Activated naive CD4-positive, alpha-beta T cell treated with anti-CD3 and anti-CD28 coated beads, Interleukin-2, amount 50 U/mL, for 72 hours (primary cell): Measurements from ENCODE around the gene TMEM45B. TPM values are rescaled to one million over a fixed set of nuclear protein-coding genes. Genes with fewer than 3 reads are reported as not detected.
A peak's percentile ranks its signal among the peaks of the same experiment; 100 is the strongest.
"Not testable (repeated sequence)": the region's sequence is repeated elsewhere in the genome, so short reads cannot be mapped to it uniquely, and the experiment has no call there.

Source experiments
- ATAC-seq, 2 donors: fragments of 150-1000 bp; cut with Tn5 transposase; 2 replicates each; pipeline ENCODE4 v1.10.0; 2021; ENCODE audit warnings: mild to moderate bottlenecking in 2 of 2, moderate library complexity in 2 of 2
- DNase-seq, 2 donors: peaks; one replicate each; pipeline ENCODE4 v3.0.0; 2021 to 2022; ENCODE audit warnings: low spot score in 2 of 2
- H3K27ac Mint-ChIP-seq, 2 donors: one replicate each; pipeline ENCODE4 v1.8.0; 2022; ENCODE audit warnings: mild to moderate bottlenecking in 2 of 2, mixed read lengths in 2 of 2
- H3K36me3 Mint-ChIP-seq, 2 donors: one replicate each; pipeline ENCODE4 v1.8.0; 2022; ENCODE audit warnings: mixed read lengths in 2 of 2
- H3K9me3 Mint-ChIP-seq, 2 donors: one replicate each; pipeline ENCODE4 v1.8.0; 2022; ENCODE audit warnings: mixed read lengths in 2 of 2
- total RNA-seq, 2 donors: library from RNA; stranded (reverse); gene quantifications; one replicate each; pipeline ENCODE4 v1.2.3, GENCODE V29; 2022

TMEM45B gene
- total RNA-seq: 1 to 10 TPM; 2.3 to 2.9 TPM

GRCh38 chr11:129815596-129816461 lies at the start of gene TMEM45B:
TMEM45B (plus strand) TSS chr11:129815848; CDS start chr11:129852483, 36,635 bp downstream.
- peak in 1 of 2 donors; percentile 37 for DNase-seq
- H3K27ac Mint-ChIP-seq: peak within 1 kb of the TSS in 1 of 2 donors; percentile 80
- H3K9me3 Mint-ChIP-seq: peaks cover 0 to 6% of the 10 kb centered on the region in 2 donors
- ATAC-seq: peak; percentile 60 to 74
- H3K36me3 Mint-ChIP-seq: peaks cover 12 to 17% of the 10 kb centered on the region in 2 donors

- Mint-ChIP-seq H3K27ac (no peak overlapping the region), H3K9me3 (peaks cover 4 to 5% of the 10 kb centered on the region in 2 donors), H3K36me3 (peaks cover 0 to 5% of the 10 kb centered on the region in 2 donors)
- ATAC-seq (peak in 1 of 2 donors; percentile 35), DNase-seq (peak in 1 of 2 donors; percentile 5)
Measured at GRCh38 chr11:129766898-129767604, 48.6 kb upstream of the TMEM45B start.

GRCh38 chr11:129767827-129768226 lies 47.8 kb upstream of the TMEM45B start:
- Mint-ChIP-seq H3K36me3 (peaks cover 3 to 5% of the 10 kb centered on the region in 2 donors), H3K9me3 (peaks cover 4 to 5% of the 10 kb centered on the region in 2 donors), H3K27ac (no peak overlapping the region)
- ATAC-seq (no peak), DNase-seq (no peak)

GRCh38 chr11:129768356-129768755 lies 47.3 kb upstream of the TMEM45B start:
- peaks cover 4 to 5% of the 10 kb centered on the region in 2 donors for H3K9me3 Mint-ChIP-seq
- DNase-seq (no peak), ATAC-seq (no peak)
- H3K36me3 Mint-ChIP-seq: peaks cover 4 to 5% of the 10 kb centered on the region in 2 donors
- H3K27ac Mint-ChIP-seq: no peak overlapping the region

- no peak for DNase-seq
- Mint-ChIP-seq H3K27ac (no peak overlapping the region), H3K9me3 (peaks cover 4 to 5% of the 10 kb centered on the region in 2 donors), H3K36me3 (peaks cover 4 to 5% of the 10 kb centered on the region in 2 donors)
- ATAC-seq: no peak
Measured at GRCh38 chr11:129769059-129769458, 46.6 kb upstream of the TMEM45B start.

- no peak for ATAC-seq
- no peak overlapping the region for H3K27ac Mint-ChIP-seq
- DNase-seq: no peak
- peaks cover 4 to 5% of the 10 kb centered on the region in 2 donors for H3K36me3 Mint-ChIP-seq
- H3K9me3 Mint-ChIP-seq: peaks cover 4 to 5% of the 10 kb centered on the region in 2 donors
Measured at GRCh38 chr11:129770993-129771392, 44.7 kb upstream of the TMEM45B start.

- not testable (repeated sequence) for ATAC-seq, H3K27ac Mint-ChIP-seq
Measured at GRCh38 chr11:129771456-129771855, 44.2 kb upstream of the TMEM45B start.

GRCh38 chr11:129778877-129779276 lies 36.8 kb upstream of the TMEM45B start:
- DNase-seq (no peak), ATAC-seq (no peak)
- no peaks in the 10 kb centered on the region for H3K36me3 Mint-ChIP-seq
- no peaks in the 10 kb centered on the region for H3K9me3 Mint-ChIP-seq
- no peak overlapping the region for H3K27ac Mint-ChIP-seq

More at GRCh38 chr11:129771456-129771855, 44.2 kb upstream of the TMEM45B start:
- not testable (repeated sequence) for DNase-seq, H3K9me3 Mint-ChIP-seq, H3K36me3 Mint-ChIP-seq

- Mint-ChIP-seq H3K27ac (no peak overlapping the region), H3K36me3 (no peaks in the 10 kb centered on the region), H3K9me3 (no peaks in the 10 kb centered on the region)
- ATAC-seq: no peak
- DNase-seq: no peak
Measured at GRCh38 chr11:129779342-129779741, 36.3 kb upstream of the TMEM45B start.

- no peak for DNase-seq
- ATAC-seq: peak in 1 of 2 donors; percentile 73
- H3K9me3 Mint-ChIP-seq: no peaks in the 10 kb centered on the region
Measured at GRCh38 chr11:129785383-129786111, 30.1 kb upstream of the TMEM45B start.

GRCh38 chr11:129786112-129786416 lies 29.6 kb upstream of the TMEM45B start:
- not testable (repeated sequence) for H3K27ac Mint-ChIP-seq, DNase-seq, H3K36me3 Mint-ChIP-seq, ATAC-seq, H3K9me3 Mint-ChIP-seq

More at GRCh38 chr11:129785383-129786111, 30.1 kb upstream of the TMEM45B start:
- no peaks in the 10 kb centered on the region for H3K36me3 Mint-ChIP-seq
- H3K27ac Mint-ChIP-seq: no peak overlapping the region

- Mint-ChIP-seq H3K9me3 (no peaks in the 10 kb centered on the region), H3K36me3 (no peaks in the 10 kb centered on the region), H3K27ac (no peak overlapping the region)
- DNase-seq (no peak), ATAC-seq (no peak)
Measured at GRCh38 chr11:129787532-129788155, 28.0 kb upstream of the TMEM45B start.

GRCh38 chr11:129788278-129788677 lies 27.4 kb upstream of the TMEM45B start:
- DNase-seq: no peak
- no peak for ATAC-seq
- Mint-ChIP-seq H3K27ac (no peak overlapping the region), H3K36me3 (no peaks in the 10 kb centered on the region), H3K9me3 (no peaks in the 10 kb centered on the region)

GRCh38 chr11:129790106-129790505 lies 25.5 kb upstream of the TMEM45B start:
- Mint-ChIP-seq H3K27ac (no peak overlapping the region), H3K36me3 (peaks cover 0 to under 1% of the 10 kb centered on the region in 2 donors), H3K9me3 (peaks cover 0 to 9% of the 10 kb centered on the region in 2 donors)
- no peak for ATAC-seq
- DNase-seq: no peak

- Mint-ChIP-seq H3K9me3 (peaks cover 8 to 18% of the 10 kb centered on the region in 2 donors), H3K27ac (no peak overlapping the region), H3K36me3 (peaks cover 10 to 11% of the 10 kb centered on the region in 2 donors)
- DNase-seq: no peak
- no peak for ATAC-seq
Measured at GRCh38 chr11:129791515-129791914, 24.1 kb upstream of the TMEM45B start.

GRCh38 chr11:129792663-129793062 lies 23.0 kb upstream of the TMEM45B start:
- Mint-ChIP-seq H3K9me3 (peaks cover 8 to 22% of the 10 kb centered on the region in 2 donors), H3K36me3 (peaks cover 10 to 11% of the 10 kb centered on the region in 2 donors), H3K27ac (no peak overlapping the region)
- no peak for ATAC-seq
- no peak for DNase-seq
